GM12892 (cell line): ENCODE measurements around the gene ERBB4.

Source experiments
- POLR2A ChIP-seq: IDR thresholded peaks from 2 replicates; pipeline ENCODE4 v1.6.1; 2011; ENCODE audit warnings: low read depth, low read length, control low read depth
- POLR2AphosphoS5 ChIP-seq: IDR thresholded peaks from 2 replicates; pipeline ENCODE4 v1.6.1; 2011; ENCODE audit warnings: low read depth, low read length, control low read depth
- TAF1 ChIP-seq: IDR thresholded peaks from 2 replicates; pipeline ENCODE4 v1.6.1; 2011; ENCODE audit warnings: low read depth, mild to moderate bottlenecking, control low read depth, low read length, borderline replicate concordance

- no peak for TF ChIP-seq POLR2AphosphoS5
- no peak for TF ChIP-seq POLR2A
- no peak for TF ChIP-seq TAF1
Observed at GRCh38 chr2:211946960-211947359, 591.6 kb downstream of the ERBB4 start.
